ENCODE results near the gene MTO1.

DNA sequence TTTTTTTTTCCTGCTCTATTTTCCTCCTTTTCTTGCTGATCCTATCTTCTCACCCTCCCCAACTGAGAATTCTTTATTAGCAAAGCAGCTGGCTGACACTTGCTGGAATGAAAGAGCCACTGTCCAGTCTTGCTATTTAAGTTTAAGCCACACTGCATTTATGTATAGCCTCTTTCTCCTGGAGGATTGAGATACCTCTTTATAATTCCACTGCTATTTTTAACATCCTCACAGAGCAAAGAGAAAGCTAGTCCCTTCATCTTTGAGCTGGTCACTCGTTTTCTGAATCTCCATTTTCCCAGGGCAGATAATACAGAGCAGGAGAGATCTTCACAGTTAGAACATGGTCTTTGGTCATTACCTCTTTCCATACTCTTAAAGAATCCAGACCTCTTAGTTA is 95.3 kb downstream of the MTO1 start:
- TF ChIP-seq, protein P1, sequence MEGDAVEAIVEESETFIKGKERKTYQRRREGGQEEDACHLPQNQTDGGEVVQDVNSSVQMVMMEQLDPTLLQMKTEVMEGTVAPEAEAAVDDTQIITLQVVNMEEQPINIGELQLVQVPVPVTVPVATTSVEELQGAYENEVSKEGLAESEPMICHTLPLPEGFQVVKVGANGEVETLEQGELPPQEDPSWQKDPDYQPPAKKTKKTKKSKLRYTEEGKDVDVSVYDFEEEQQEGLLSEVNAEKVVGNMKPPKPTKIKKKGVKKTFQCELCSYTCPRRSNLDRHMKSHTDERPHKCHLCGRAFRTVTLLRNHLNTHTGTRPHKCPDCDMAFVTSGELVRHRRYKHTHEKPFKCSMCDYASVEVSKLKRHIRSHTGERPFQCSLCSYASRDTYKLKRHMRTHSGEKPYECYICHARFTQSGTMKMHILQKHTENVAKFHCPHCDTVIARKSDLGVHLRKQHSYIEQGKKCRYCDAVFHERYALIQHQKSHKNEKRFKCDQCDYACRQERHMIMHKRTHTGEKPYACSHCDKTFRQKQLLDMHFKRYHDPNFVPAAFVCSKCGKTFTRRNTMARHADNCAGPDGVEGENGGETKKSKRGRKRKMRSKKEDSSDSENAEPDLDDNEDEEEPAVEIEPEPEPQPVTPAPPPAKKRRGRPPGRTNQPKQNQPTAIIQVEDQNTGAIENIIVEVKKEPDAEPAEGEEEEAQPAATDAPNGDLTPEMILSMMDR (IDR thresholded peaks at IDR 0.05): no peak
- TF ChIP-seq POLR2A (IDR thresholded peaks at IDR 0.05): no peak

Measured in body of pancreas (tissue), 4 donors.